Thyroid gland (tissue), 4 donors: ENCODE measurements around the gene KCNG2.

Experiments
- POLR2A ChIP-seq, 2 donors: fragments of 450-650 bp; IDR thresholded peaks; one replicate each; pipeline ENCODE4 v1.6.1; 2017; ENCODE audit warnings: antibody characterized with exemption in 2 of 2, mild to moderate bottlenecking in 2 of 2, moderate library complexity in 1 of 2
- TF ChIP-seq, protein P1 (sequence below), 6 experiments: fragments of 200-600 bp in 3 of 6; fragments of 450-650 bp in 3 of 6; sonication (generic) in 3 of 6; IDR thresholded peaks; one replicate each; pipeline ENCODE4 v1.5.1; 2016 to 2019; ENCODE audit warnings: antibody characterized with exemption in 6 of 6, mild to moderate bottlenecking in 2 of 6, inconsistent platforms in 1 of 6, moderate library complexity in 1 of 6

DNA sequence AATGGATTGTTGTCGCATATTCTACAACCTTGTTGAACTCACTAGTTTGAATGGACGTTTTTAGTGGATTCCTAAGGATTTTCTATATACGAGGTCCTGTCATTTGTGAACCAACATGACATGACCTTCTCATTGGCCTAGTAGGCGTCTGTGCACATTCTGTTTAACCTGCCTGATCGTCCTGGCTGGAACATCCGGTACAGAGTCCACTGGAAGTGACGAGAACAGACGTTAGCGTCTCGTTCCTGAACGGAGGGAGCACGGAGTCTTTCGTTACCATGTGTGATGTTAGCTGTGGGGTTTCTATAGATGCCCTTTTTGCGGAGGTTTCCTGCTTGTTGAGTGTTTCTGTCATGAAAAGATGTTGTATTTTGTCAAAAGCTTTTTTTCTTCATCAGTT, 91.8 kb downstream of the KCNG2 start:
- TF ChIP-seq, protein P1, sequence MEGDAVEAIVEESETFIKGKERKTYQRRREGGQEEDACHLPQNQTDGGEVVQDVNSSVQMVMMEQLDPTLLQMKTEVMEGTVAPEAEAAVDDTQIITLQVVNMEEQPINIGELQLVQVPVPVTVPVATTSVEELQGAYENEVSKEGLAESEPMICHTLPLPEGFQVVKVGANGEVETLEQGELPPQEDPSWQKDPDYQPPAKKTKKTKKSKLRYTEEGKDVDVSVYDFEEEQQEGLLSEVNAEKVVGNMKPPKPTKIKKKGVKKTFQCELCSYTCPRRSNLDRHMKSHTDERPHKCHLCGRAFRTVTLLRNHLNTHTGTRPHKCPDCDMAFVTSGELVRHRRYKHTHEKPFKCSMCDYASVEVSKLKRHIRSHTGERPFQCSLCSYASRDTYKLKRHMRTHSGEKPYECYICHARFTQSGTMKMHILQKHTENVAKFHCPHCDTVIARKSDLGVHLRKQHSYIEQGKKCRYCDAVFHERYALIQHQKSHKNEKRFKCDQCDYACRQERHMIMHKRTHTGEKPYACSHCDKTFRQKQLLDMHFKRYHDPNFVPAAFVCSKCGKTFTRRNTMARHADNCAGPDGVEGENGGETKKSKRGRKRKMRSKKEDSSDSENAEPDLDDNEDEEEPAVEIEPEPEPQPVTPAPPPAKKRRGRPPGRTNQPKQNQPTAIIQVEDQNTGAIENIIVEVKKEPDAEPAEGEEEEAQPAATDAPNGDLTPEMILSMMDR (IDR thresholded peaks at IDR 0.05): no peak
- TF ChIP-seq POLR2A (IDR thresholded peaks at IDR 0.05): no peak
